ENCODE data around the gene PATZ1. TPM values are rescaled to one million over a fixed set of nuclear protein-coding genes. Genes with fewer than 3 reads are reported as not detected.

PATZ1 gene
- total RNA-seq, 4 donors from 2014 or later, result 3.6 to 12.2 (median 8.7) TPM

- in situ Hi-C loops (cut with MboI; ENCODE audit: low pct_ligation_motif_present in 1 of 4, low pct_unique_long_range_greater_than_20kb in 1 of 4, low sequenced_read_pairs in 3 of 4) (loop anchor here in 1 of 4 donors (25.0 kb wide), 1 partner anchor 104 kb away; no protein-coding TSS in a partner anchor), intact Hi-C loops (cut with DNase I; ENCODE audit: low total_unique reads) (no loop called here)
- TF ChIP-seq EP300 (IDR thresholded peaks at IDR 0.05; ENCODE audit: low read depth) (no peak), POLR2A (IDR thresholded peaks at IDR 0.05) (no peak), POLR2AphosphoS5 (IDR thresholded peaks at IDR 0.05) (no peak)
- TF ChIP-seq, protein P1, sequence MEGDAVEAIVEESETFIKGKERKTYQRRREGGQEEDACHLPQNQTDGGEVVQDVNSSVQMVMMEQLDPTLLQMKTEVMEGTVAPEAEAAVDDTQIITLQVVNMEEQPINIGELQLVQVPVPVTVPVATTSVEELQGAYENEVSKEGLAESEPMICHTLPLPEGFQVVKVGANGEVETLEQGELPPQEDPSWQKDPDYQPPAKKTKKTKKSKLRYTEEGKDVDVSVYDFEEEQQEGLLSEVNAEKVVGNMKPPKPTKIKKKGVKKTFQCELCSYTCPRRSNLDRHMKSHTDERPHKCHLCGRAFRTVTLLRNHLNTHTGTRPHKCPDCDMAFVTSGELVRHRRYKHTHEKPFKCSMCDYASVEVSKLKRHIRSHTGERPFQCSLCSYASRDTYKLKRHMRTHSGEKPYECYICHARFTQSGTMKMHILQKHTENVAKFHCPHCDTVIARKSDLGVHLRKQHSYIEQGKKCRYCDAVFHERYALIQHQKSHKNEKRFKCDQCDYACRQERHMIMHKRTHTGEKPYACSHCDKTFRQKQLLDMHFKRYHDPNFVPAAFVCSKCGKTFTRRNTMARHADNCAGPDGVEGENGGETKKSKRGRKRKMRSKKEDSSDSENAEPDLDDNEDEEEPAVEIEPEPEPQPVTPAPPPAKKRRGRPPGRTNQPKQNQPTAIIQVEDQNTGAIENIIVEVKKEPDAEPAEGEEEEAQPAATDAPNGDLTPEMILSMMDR (IDR thresholded peaks at IDR 0.05), result no peak
- Histone ChIP-seq H3K9me3 (no peaks in the 10 kb centered on the region), H3K4me1 (no peaks in the 10 kb centered on the region), H3K27ac (no peak overlapping the region), H3K27me3 (no peaks in the 10 kb centered on the region), H3K4me3 (no peak overlapping the region), H3K36me3 (peaks cover 0 to 23% (median 2%) of the 10 kb centered on the region in 4 donors)
- WGBS, 2 donors (ENCODE audit: low coverage in 1 of 2), result 79% methylated on average over 1 of the region's 1 CpG; no CpG with 5 or more reads in 1 of the 2 donors
- DNase-seq, result no peak
Measured at GRCh38 chr22:31332886-31333285, 13.3 kb downstream of the PATZ1 start.

DNA sequence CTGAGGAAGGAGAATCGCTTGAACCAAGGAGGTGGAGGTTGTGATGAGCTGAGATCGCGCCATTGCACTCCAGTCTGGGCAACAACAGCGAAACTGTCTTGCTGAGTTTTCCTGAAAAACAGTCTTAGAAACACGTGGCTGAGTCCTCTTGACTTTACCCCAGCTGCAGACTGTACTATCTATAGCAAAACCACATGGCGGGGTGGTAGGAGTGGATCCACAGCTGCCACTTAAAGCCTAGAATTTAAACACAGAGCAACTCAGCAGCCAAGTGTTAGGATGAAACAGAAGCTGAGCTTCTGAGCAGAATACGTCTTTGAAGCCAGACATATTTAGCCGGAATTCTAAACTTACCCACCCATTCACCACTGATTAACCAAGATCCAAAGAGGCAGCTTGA is 14.1 kb downstream of the PATZ1 start:
- Histone ChIP-seq H3K4me1 (no peaks in the 10 kb centered on the region), H3K27me3 (no peaks in the 10 kb centered on the region), H3K27ac (no peak overlapping the region), H3K4me3 (no peak overlapping the region), H3K9me3 (no peaks in the 10 kb centered on the region), H3K36me3 (peaks cover 0 to 23% (median 2%) of the 10 kb centered on the region in 4 donors)
- in situ Hi-C loops (cut with MboI; ENCODE audit: low pct_ligation_motif_present in 1 of 4, low pct_unique_long_range_greater_than_20kb in 1 of 4, low sequenced_read_pairs in 3 of 4) (loop anchor here in 1 of 4 donors (25.0 kb wide), 1 partner anchor 105 kb away; no protein-coding TSS in a partner anchor), intact Hi-C loops (cut with DNase I; ENCODE audit: low total_unique reads) (no loop called here)
- TF ChIP-seq EP300 (IDR thresholded peaks at IDR 0.05; ENCODE audit: low read depth) (no peak), POLR2A (IDR thresholded peaks at IDR 0.05) (no peak), POLR2AphosphoS5 (IDR thresholded peaks at IDR 0.05) (no peak)
- TF ChIP-seq, protein P1 (IDR thresholded peaks at IDR 0.05), result no peak
- DNase-seq, result no peak
- WGBS, 2 donors (ENCODE audit: low coverage in 1 of 2), result 90% methylated on average over 8 of the region's 8 CpGs; no CpG with 5 or more reads in 1 of the 2 donors

- Histone ChIP-seq H3K27me3 (no peaks in the 10 kb centered on the region), H3K27ac (no peak overlapping the region), H3K4me1 (no peaks in the 10 kb centered on the region), H3K4me3 (no peak overlapping the region), H3K36me3 (peaks cover 0 to 36% (median 9%) of the 10 kb centered on the region in 4 donors), H3K9me3 (no peaks in the 10 kb centered on the region)
- DNase-seq, result no peak
- intact Hi-C loops (cut with DNase I; ENCODE audit: low total_unique reads) (loop anchor here (10.0 kb wide), 1 partner anchor 785 kb away; no protein-coding TSS in a partner anchor), in situ Hi-C loops (cut with MboI; ENCODE audit: low pct_ligation_motif_present in 1 of 4, low pct_unique_long_range_greater_than_20kb in 1 of 4, low sequenced_read_pairs in 3 of 4) (loop anchor here in 1 of 4 donors (25.0 kb wide), 1 partner anchor 108 kb away; no protein-coding TSS in a partner anchor)
- 89 to 92% methylated on average over 5 to 9 of the region's 9 CpGs for WGBS, 2 donors (ENCODE audit: low coverage in 1 of 2)
- TF ChIP-seq, protein P1 (IDR thresholded peaks at IDR 0.05), result no peak
- no peak for TF ChIP-seq EP300 (IDR thresholded peaks at IDR 0.05; ENCODE audit: low read depth)
- TF ChIP-seq POLR2AphosphoS5 (IDR thresholded peaks at IDR 0.05), result no peak
- no peak for TF ChIP-seq POLR2A (IDR thresholded peaks at IDR 0.05)
Measured at GRCh38 chr22:31329453-31330215, 16.5 kb downstream of the PATZ1 start.

GRCh38 chr22:31329029-31329428 is 17.1 kb downstream of the PATZ1 start:
- WGBS, 2 donors (ENCODE audit: low coverage in 1 of 2), result 56 to 85% methylated on average over 2 to 4 of the region's 4 CpGs
- DNase-seq, result no peak
- H3K27ac ChIP-seq, result no peak overlapping the region
- no peaks in the 10 kb centered on the region for H3K9me3 ChIP-seq
- no peak for TF ChIP-seq POLR2AphosphoS5 (IDR thresholded peaks at IDR 0.05)
- TF ChIP-seq, protein P1 (IDR thresholded peaks at IDR 0.05), result no peak
- no peak for TF ChIP-seq POLR2A (IDR thresholded peaks at IDR 0.05)
- TF ChIP-seq EP300 (IDR thresholded peaks at IDR 0.05; ENCODE audit: low read depth), result no peak
- no peaks in the 10 kb centered on the region for H3K27me3 ChIP-seq
- peaks cover 0 to 36% (median 9%) of the 10 kb centered on the region in 4 donors for H3K36me3 ChIP-seq
- in situ Hi-C loops (cut with MboI; ENCODE audit: low pct_ligation_motif_present in 1 of 4, low pct_unique_long_range_greater_than_20kb in 1 of 4, low sequenced_read_pairs in 3 of 4) (loop anchor here in 1 of 4 donors (25.0 kb wide), 1 partner anchor 108 kb away; no protein-coding TSS in a partner anchor), intact Hi-C loops (cut with DNase I; ENCODE audit: low total_unique reads) (loop anchor here (10.0 kb wide), 1 partner anchor 786 kb away; no protein-coding TSS in a partner anchor)
- H3K4me3 ChIP-seq, result no peak overlapping the region
- H3K4me1 ChIP-seq, result no peaks in the 10 kb centered on the region

Data from transverse colon (tissue), 4 donors.